Measurements from ENCODE around the gene EFCAB7. TPM values are rescaled to one million over a fixed set of nuclear protein-coding genes. Genes with fewer than 3 reads are reported as not detected.
A peak's percentile ranks its signal among the peaks of the same experiment; 100 is the strongest.

EFCAB7 gene
- total RNA-seq, 1 experiment from 2014 or later: 9.6 TPM

DNA sequence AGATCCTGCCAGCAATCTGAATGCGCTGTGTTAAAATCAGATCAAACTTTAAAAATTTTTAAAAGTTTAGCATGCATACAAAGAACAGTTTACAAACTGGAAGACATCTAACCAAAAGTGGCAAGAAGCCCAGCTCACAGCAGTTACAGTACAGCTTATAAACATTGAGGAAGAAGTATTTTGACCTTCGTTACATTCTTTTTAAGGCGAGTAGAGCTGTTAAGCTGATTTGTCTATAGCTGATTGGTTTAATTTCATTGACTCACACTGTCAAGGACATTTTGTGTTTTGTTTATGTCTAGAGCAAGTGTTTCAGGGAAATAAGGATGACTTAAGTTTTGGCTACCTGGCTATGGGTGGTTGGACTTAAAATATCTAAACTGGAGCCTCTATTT is 66.8 kb downstream of the EFCAB7 start:
- no TSS peak for BruUV-seq (replicated peaks)

DNA sequence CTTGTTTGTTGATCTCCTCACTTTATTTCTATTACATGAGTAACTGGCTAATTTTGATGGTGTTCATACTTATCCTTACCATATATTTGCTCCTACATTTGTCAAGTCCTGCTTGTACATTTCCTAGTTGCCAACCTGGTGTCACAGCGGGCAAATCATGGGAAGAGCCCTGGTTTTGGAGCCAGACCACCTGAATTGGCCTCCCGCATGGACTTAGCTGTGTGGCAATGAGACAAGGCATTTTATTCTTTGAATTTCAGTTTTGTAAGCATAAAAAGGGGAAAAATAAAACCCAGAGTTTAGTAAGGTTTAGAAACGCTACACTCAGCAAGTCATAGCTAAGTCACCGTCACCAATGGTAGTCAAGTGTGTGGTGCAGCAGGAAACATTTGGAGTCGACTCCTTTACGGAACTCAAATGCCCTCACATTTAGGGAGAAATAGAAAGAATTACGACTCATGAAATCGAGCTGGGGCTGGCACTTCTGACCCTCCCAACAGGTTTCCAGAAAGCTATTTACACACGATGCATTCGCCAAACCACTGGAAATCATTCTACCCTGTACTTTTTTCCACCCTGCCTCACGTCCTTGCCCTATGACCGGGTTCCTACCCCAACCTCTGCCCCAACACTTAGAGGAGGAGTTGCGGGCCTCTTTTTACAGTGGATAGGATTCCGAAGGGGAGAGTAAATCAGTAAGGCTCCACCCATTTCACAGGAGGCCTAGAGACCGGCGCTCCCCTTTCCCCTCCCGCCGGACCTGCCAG is 69.4 kb downstream of the EFCAB7 start:
- peak overlapping the region; percentile 92 for H3K27ac Mint-ChIP-seq (ENCODE audit: unreplicated experiment)
- DNase-seq: no peak
- intact Hi-C loops (cut with micrococcal nuclease; ENCODE audit: unreplicated experiment): no loop called here
- H3K27me3 Mint-ChIP-seq (ENCODE audit: unreplicated experiment): no peaks in the 10 kb centered on the region
- peaks cover 20% of the 10 kb centered on the region for H3K4me1 Mint-ChIP-seq (ENCODE audit: low read depth, unreplicated experiment)
- TF ChIP-seq CTCF (IDR thresholded peaks at IDR 0.05; ENCODE audit: unreplicated experiment): no peak
- BruUV-seq (replicated peaks): TSS peak; percentile 49
- peak overlapping the region; percentile 99 for H3K4me3 Mint-ChIP-seq (ENCODE audit: low read depth, unreplicated experiment)
- H3K36me3 Mint-ChIP-seq (ENCODE audit: insufficient read depth, unreplicated experiment): peaks cover 27% of the 10 kb centered on the region
- CTCF ChIA-PET: interaction anchor here (0.9 to 1.2 kb wide), 2 partner anchors 17 to 19 kb away, joined by 3 read pairs; no protein-coding TSS in a partner anchor
- no peaks in the 10 kb centered on the region for H3K9me3 Mint-ChIP-seq (ENCODE audit: low read depth, unreplicated experiment)

More for the DNA sequence above, 66.8 kb downstream of the EFCAB7 start:
- no peak for TF ChIP-seq CTCF (IDR thresholded peaks at IDR 0.05; ENCODE audit: unreplicated experiment)
- Mint-ChIP-seq H3K27ac (ENCODE audit: unreplicated experiment) (no peak overlapping the region), H3K27me3 (ENCODE audit: unreplicated experiment) (no peaks in the 10 kb centered on the region), H3K4me1 (ENCODE audit: low read depth, unreplicated experiment) (peaks cover 11% of the 10 kb centered on the region), H3K9me3 (ENCODE audit: low read depth, unreplicated experiment) (no peaks in the 10 kb centered on the region), H3K4me3 (ENCODE audit: low read depth, unreplicated experiment) (no peak overlapping the region), H3K36me3 (ENCODE audit: insufficient read depth, unreplicated experiment) (peaks cover 27% of the 10 kb centered on the region)
- CTCF ChIA-PET: no interaction called here
- intact Hi-C loops (cut with micrococcal nuclease; ENCODE audit: unreplicated experiment): no loop called here
- no peak for DNase-seq

DNA sequence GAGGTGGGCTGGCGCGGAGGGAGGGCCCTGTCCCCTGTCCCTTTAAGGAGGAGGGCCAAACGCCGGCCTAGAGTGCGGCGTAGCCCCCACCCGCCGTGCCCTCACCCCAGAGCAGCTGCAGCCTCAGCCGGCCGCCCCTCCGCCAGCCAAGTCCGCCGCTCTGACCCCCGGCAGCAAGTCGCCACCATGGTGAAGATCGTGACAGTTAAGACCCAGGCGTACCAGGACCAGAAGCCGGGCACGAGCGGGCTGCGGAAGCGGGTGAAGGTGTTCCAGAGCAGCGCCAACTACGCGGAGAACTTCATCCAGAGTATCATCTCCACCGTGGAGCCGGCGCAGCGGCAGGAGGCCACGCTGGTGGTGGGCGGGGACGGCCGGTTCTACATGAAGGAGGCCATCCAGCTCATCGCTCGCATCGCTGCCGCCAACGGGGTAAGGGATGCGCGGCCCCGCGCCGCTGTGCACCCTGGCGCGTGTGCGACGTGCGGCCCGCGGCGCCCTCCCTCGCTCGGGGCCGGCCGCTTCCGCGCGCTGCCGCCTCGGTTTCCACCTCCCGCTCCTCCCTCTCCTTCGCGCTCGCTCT is 70.1 kb downstream of the EFCAB7 start, which contains the start of gene PGM1:
Gene PGM1 (plus strand): TSS at position 109 of the 583 bp plus-strand sequence. CDS start 78 bp downstream, at position 187.
- CTCF ChIA-PET: interaction anchor here (0.9 to 1.2 kb wide), 2 partner anchors 18 to 20 kb away, joined by 3 read pairs; no protein-coding TSS in a partner anchor
- H3K4me3 Mint-ChIP-seq (ENCODE audit: low read depth, unreplicated experiment): peak within 1 kb of the TSS; percentile 99
- no TSS peak for BruUV-seq (replicated peaks)
- H3K27me3 Mint-ChIP-seq (ENCODE audit: unreplicated experiment): no peaks in the 10 kb centered on the region
- intact Hi-C loops (cut with micrococcal nuclease; ENCODE audit: unreplicated experiment): no loop called here
- H3K36me3 Mint-ChIP-seq (ENCODE audit: insufficient read depth, unreplicated experiment): peaks cover 27% of the 10 kb centered on the region
- H3K4me1 Mint-ChIP-seq (ENCODE audit: low read depth, unreplicated experiment): peaks cover 20% of the 10 kb centered on the region
- no peaks in the 10 kb centered on the region for H3K9me3 Mint-ChIP-seq (ENCODE audit: low read depth, unreplicated experiment)
- no peak for TF ChIP-seq CTCF (IDR thresholded peaks at IDR 0.05; ENCODE audit: unreplicated experiment)
- peak within 1 kb of the TSS; percentile 92 for H3K27ac Mint-ChIP-seq (ENCODE audit: unreplicated experiment)
- peak; percentile 70 for DNase-seq

DNA sequence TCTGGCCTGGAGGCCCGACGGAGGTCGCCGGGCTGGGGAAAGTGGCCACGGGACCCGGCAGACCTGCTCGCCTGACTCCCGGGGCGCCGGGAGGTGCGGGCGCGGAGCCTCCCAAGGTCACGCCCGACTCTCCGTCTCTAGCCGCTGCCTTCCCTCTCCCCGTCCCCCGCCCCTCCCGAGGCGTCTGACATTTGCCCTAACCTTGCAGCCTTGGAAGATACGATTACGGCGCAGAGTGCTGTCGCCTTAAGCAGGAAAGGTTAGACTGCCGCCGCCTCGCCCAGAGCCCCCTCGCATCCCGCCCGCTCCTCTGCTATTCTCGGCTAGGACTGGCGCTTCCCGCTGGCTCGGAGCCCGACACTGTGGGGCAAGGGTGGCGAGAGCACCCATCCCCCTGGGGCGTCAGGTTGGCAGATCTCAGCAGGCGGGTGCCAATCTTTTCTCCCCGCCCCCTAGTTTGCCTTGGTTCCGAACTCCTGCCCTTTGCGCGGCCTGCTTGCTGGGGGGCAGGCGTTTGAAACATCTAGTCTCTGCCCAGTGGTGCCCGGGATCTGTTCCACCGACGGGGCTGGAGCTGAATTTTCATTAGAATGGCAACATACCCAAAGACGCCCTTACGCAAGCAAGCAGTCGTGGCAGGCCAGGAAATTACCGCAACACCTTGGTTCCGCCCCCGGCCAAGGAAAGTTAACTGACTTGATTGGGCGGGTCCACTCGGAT is 70.7 kb downstream of the EFCAB7 start:
- TF ChIP-seq CTCF (IDR thresholded peaks at IDR 0.05; ENCODE audit: unreplicated experiment): no peak
- peak overlapping the region; percentile 99 for H3K4me3 Mint-ChIP-seq (ENCODE audit: low read depth, unreplicated experiment)
- peak; percentile 80 for DNase-seq
- no peaks in the 10 kb centered on the region for H3K27me3 Mint-ChIP-seq (ENCODE audit: unreplicated experiment)
- intact Hi-C loops (cut with micrococcal nuclease; ENCODE audit: unreplicated experiment): no loop called here
- peaks cover 27% of the 10 kb centered on the region for H3K36me3 Mint-ChIP-seq (ENCODE audit: insufficient read depth, unreplicated experiment)
- no TSS peak for BruUV-seq (replicated peaks)
- no peaks in the 10 kb centered on the region for H3K9me3 Mint-ChIP-seq (ENCODE audit: low read depth, unreplicated experiment)
- CTCF ChIA-PET: interaction anchor here (0.9 kb wide), 1 partner anchor 20 kb away, joined by 3 read pairs; no protein-coding TSS in a partner anchor
- peaks cover 20% of the 10 kb centered on the region for H3K4me1 Mint-ChIP-seq (ENCODE audit: low read depth, unreplicated experiment)
- peak overlapping the region; percentile 92 for H3K27ac Mint-ChIP-seq (ENCODE audit: unreplicated experiment)
